GM18505 (cell line): Measurements from ENCODE around the gene DLG1.

Experiments used
- ATAC-seq: cut with Tn5 transposase; IDR thresholded peaks from one replicate; pipeline ENCODE4 v1.9.1; 2021; ENCODE audit not compliant: unreplicated experiment
- POLR2A ChIP-seq: IDR thresholded peaks from 4 replicates; pipeline ENCODE4 v1.6.1; 2011; ENCODE audit warnings: borderline replicate concordance; ENCODE audit not compliant: insufficient read depth, insufficient read length; ENCODE audit errors: extremely low read depth

DLG1 gene

DNA sequence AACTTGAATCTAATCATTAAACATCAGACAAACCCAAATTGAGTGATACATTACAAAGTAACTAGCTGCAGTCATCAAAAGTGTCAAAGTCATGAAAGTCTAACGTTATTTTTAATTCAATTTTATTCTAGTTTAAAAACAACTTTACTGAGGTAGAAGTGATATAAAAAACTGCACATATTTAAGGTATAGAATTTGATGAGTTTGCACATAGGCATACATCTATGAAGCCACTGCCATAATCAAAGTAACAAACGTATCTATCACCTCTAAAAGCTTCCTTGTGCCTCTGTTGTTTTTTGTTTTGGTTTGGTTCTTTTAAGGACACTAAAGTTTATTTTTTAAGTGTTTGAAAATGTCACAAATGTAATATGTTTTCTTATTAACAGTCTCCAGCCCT lies 130.9 kb downstream of the DLG1 start:
- no peak for TF ChIP-seq POLR2A

DNA sequence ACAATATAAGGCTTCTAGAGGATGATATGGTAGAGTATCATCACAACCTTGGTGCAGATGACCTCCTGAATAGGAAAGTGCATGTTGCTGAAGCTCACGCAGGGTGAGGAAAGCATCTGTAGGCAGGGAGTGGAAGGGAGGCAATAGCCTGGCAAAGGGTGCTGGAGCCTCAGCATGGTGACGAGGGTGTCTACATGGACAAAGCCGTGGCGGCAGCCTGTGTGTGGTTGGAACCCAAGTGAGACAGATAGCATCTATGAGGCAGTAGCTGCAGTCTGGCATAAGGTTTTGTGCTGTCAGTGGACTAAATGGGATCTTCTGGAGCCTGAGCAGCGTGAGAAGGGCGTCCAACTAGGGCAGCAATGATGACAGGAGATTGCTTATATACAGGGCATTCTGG lies 132.5 kb downstream of the DLG1 start:
- no peak for TF ChIP-seq POLR2A
- no peak for ATAC-seq

More for the DNA sequence above, 130.9 kb downstream of the DLG1 start:
- ATAC-seq: no peak

DNA sequence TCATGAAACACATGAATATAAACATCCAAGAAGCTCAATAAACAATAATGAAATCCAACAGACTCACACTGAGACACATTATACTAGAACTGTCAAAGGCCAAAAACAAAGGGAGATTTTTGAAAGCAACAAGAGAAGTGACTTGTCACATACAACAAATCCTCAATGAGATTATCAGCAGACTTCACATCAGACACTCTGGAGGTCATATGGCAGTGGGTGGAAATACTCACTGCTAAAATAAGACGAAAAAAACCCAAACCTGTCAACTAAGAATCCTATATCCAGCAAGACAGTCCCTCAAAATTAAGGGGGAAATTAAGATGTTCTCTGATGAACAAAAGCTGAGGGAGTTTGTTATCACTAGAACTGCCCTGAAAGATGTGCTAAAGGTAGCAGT lies 143.4 kb downstream of the DLG1 start:
- ATAC-seq: no peak
- no peak for TF ChIP-seq POLR2A

GRCh38 chr3:197151580-197151979 lies 146.8 kb downstream of the DLG1 start:
- no peak for ATAC-seq

GRCh38 chr3:197149528-197149927 lies 148.9 kb downstream of the DLG1 start:
- TF ChIP-seq POLR2A: no peak
- ATAC-seq: no peak

More at GRCh38 chr3:197151580-197151979, 146.8 kb downstream of the DLG1 start:
- TF ChIP-seq POLR2A: no peak

DNA sequence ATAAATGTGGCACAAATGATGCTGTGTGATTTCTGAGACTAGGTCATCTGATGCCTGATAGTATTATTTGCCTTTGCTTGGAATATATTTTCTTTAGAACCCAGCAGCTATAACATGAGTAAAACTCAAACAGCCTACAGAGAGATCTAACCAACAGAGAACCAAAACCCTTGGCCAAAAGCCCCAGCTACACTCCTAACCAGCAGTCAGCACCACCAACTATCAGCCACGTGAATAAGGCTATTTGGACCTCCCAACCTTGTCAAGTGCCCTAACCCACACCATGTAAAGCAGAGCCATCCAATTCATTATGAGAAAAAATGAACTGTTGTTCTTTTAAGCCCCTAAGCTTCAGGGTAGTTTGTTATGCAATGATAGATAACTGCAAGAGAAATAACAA lies 154.2 kb downstream of the DLG1 start:
- ATAC-seq: no peak

DNA sequence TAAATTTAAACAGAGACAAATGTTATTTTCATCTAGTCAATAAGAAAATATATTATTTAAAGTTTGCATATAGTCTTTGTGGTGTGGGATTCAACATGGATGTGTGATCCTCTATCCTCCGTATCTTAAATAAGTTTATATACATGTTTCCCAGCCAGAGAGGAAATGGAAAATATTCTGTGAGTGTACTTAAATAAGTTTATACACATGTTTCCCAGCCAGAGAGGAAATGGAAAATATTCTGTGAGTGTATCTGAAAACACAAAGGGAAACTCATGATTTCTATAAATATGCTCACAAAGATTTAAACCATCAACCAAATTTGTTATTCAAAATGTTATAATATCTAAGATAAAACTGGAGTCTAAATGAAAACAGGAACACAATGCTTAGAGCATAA lies 158.8 kb downstream of the DLG1 start:
- TF ChIP-seq POLR2A: no peak
- ATAC-seq: no peak

More for the DNA sequence above, 154.2 kb downstream of the DLG1 start:
- no peak for TF ChIP-seq POLR2A

GRCh38 chr3:197137751-197138150 lies 160.7 kb downstream of the DLG1 start:
- no peak for TF ChIP-seq POLR2A
- no peak for ATAC-seq

DNA sequence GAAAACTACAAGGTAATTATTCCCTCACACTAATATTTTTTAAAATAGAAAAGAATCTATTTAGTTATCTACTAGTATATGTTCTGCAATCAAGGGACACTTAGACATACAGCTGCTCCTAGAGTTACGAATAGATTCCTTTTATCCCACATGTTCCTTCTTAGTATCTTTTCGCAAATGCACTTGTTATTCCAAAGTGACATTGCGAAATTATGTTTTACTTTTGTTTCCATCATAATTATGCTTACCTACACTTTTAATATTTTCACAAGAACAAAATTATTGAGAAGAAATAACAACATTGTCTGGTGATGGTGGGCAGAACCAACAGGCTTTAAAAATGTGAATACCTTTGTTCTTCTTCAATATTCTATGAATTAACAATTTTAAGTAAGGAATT lies 161.7 kb downstream of the DLG1 start:
- TF ChIP-seq POLR2A: no peak
- no peak for ATAC-seq

DNA sequence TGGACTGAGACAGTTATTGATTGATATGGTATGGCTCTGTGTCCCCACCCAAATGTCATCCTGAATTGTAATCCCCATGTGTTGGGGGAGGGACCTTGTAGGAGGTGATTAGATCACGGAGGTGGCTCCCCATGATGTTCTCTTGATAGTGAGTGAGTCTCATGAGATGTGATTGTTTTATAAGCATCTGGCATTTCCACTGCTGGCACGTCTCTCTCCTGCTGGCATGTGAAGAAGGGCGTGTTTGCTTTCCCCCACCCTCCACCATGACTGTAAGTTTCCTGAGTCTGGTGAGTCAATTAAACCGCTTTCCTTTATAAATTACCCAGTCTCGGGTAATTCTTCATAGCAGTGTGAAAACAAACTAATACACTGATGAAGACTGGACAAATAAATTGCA lies 163.2 kb downstream of the DLG1 start:
- ATAC-seq: no peak

GRCh38 chr3:197132916-197133530 lies 165.4 kb downstream of the DLG1 start:
- no peak for ATAC-seq
- no peak for TF ChIP-seq POLR2A

More for the DNA sequence above, 163.2 kb downstream of the DLG1 start:
- no peak for TF ChIP-seq POLR2A

DNA sequence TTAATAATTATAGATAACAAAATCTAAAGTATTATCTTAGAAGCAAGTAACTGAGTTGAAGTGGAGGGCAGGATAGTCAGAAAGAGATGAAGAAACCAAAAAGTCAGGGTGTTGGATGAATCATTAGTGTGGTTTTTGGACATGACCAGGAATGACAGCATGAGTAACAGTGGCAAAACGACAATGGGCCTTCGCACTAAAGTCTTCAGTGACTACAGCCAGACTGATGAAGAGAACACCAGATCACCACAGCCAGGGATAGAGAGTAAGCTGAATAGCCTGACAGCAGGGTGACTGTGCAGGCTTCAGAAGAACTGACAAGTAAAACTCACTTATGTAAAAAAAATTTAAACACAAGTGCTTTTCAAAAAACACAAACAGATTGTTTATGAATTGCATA lies 172.8 kb downstream of the DLG1 start:
- ATAC-seq: no peak
- TF ChIP-seq POLR2A: no peak

GRCh38 chr3:197124713-197125112 lies 173.7 kb downstream of the DLG1 start:
- no peak for TF ChIP-seq POLR2A
- ATAC-seq: no peak

GRCh38 chr3:197122394-197122793 lies 176.0 kb downstream of the DLG1 start:
- TF ChIP-seq POLR2A: no peak
- no peak for ATAC-seq

GRCh38 chr3:197117114-197117513 lies 181.3 kb downstream of the DLG1 start:
- no peak for ATAC-seq
- no peak for TF ChIP-seq POLR2A

DNA sequence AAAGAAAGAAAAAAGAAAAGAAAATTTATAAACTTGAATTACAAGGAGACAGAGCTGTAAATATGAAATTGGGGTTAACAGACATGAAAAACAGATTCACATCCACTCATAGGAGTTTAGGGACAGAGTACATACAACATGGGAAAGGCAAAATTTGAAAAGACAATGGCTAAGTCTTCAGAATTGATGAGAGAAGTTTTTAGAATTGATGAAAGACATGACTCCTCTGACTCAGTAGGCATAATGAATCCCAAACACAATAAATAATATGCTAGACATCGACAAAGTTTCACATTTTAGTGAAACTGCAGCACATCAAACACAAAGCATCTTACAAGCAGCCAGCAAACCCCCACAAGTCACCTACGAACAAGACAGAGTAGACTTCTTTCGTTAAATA lies 184.4 kb downstream of the DLG1 start:
- ATAC-seq: no peak
- no peak for TF ChIP-seq POLR2A

DNA sequence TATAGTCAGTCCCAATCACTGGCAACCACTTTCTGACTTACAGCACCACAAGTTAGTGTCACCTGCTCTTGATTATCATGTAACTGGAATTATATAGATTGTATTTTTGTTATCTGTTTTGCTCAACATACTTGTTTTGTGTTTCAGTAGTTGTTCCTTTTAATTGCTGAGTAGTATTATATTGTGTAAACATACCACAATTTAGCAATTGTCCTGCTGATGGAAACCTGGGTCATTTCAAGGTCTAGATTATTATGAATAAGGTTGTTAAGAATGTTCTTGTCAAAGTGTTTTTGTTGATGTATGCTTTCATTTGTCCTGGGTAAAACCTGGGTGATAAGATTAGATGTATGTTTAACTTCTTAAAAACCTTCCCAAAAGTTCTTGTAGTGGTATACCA lies 186.7 kb downstream of the DLG1 start:
- no peak for ATAC-seq

More for the DNA sequence above, 186.7 kb downstream of the DLG1 start:
- TF ChIP-seq POLR2A: no peak
